Measurements from ENCODE around the gene TP53BP1.
A peak's percentile ranks its signal among the peaks of the same experiment; 100 is the strongest.

TP53BP1 gene

GRCh38 chr15:43498990-43499389 lies 6.0 kb upstream of the TP53BP1 start:
- H4K8ac ChIP-seq (ENCODE audit: low read length), result no peak overlapping the region
- DNase-seq, result no peak
- no peak overlapping the region for H3K23ac ChIP-seq (ENCODE audit: low read length in 2 of 2)
- no peak overlapping the region for H2BK5ac ChIP-seq (ENCODE audit: low read depth, low read length, poor library complexity, severe bottlenecking)
- no peaks in the 10 kb centered on the region for H3K4me1 ChIP-seq (ENCODE audit: control insufficient read depth, insufficient read depth, low read depth, low read length)
- no peak overlapping the region for H3K18ac ChIP-seq (ENCODE audit: low read depth in 1 of 2, low read length in 2 of 2)
- no peaks in the 10 kb centered on the region for H3K36me3 ChIP-seq (ENCODE audit: control insufficient read depth in 1 of 2, insufficient read depth in 2 of 2, low read depth in 1 of 2, low read length in 2 of 2)
- H2AFZ ChIP-seq (ENCODE audit: low read depth, low read length), result no peak overlapping the region
- no peaks in the 10 kb centered on the region for H3K79me1 ChIP-seq (replicated peaks; ENCODE audit: low read length, poor library complexity, severe bottlenecking)
- H3K4me3 ChIP-seq (ENCODE audit: insufficient read depth in 1 of 2, low read depth in 1 of 2, low read length in 2 of 2), result no peak overlapping the region
- H2BK15ac ChIP-seq (ENCODE audit: low read depth, poor library complexity, severe bottlenecking), result no peak overlapping the region
- H3K4ac ChIP-seq (ENCODE audit: low read depth in 1 of 2, low read length in 2 of 2), result no peak overlapping the region
- no peaks in the 10 kb centered on the region for H3K9me3 ChIP-seq (ENCODE audit: control insufficient read depth, low read length)
- H4K91ac ChIP-seq (ENCODE audit: low read length), result no peak overlapping the region
- H2BK12ac ChIP-seq (ENCODE audit: low read length in 2 of 2), result no peak overlapping the region
- H2AK5ac ChIP-seq (ENCODE audit: low read length, severe bottlenecking), result no peak overlapping the region
- no peaks in the 10 kb centered on the region for H3K27me3 ChIP-seq (ENCODE audit: control insufficient read depth in 1 of 2, insufficient read depth in 1 of 2, low read length in 2 of 2)
- no peak overlapping the region for H3K9ac ChIP-seq (ENCODE audit: low read length)
- 79% methylated on average over 2 of the region's 3 CpGs for WGBS
- no peak overlapping the region for H3K14ac ChIP-seq (ENCODE audit: low read length in 2 of 2)
- no peak overlapping the region for H3K27ac ChIP-seq (ENCODE audit: low read length, poor library complexity, severe bottlenecking)
- H3K4me2 ChIP-seq (ENCODE audit: low read length, poor library complexity, severe bottlenecking), result no peak overlapping the region
- no peak overlapping the region for H2BK120ac ChIP-seq (ENCODE audit: low read depth, low read length)

DNA sequence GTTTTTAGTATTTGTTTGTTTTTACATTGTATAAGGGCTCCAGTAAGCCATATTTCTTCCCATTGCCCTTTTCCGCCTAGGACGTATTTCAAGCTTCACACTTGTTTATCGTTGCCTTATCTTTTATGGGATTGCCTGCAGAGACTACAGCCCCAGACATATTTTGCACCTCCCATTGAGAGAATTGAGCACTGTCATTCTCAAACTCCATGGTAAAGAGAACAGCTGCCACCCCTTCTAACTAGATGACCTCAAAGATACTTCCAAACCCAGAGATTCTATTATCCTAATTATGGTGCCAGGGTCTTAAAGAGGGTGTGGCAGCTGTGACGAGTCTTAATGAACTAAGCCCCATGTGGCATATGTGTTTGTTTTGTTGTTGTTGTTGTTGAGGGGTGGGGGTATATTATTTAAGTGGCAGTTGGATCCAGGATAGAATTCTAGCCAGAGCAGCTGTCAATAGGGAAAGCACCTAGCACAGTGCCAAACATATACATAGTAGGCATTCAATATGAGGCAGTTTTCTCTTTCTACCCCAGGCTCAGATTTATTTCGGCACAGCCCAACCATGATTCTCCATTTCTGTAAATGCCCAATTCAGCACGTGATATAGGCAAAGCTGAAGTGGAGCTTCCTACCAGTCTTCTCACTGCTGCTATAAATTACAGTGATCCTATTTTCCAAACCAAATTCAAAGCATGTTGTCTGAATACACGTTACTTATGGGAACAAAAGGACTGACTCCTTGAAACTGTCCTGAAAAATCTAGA lies 932 bp upstream of the TP53BP1 start:
- no peak overlapping the region for H3K27ac ChIP-seq (ENCODE audit: low read length, poor library complexity, severe bottlenecking)
- no peak overlapping the region for H4K91ac ChIP-seq (ENCODE audit: low read length)
- H4K8ac ChIP-seq (ENCODE audit: low read length), result peak overlapping the region; percentile 19
- no peaks in the 10 kb centered on the region for H3K4me1 ChIP-seq (ENCODE audit: control insufficient read depth, insufficient read depth, low read depth, low read length)
- no peak overlapping the region for H3K23ac ChIP-seq (ENCODE audit: low read length in 2 of 2)
- H2BK15ac ChIP-seq (ENCODE audit: low read depth, poor library complexity, severe bottlenecking), result no peak overlapping the region
- peak overlapping the region; percentile 37 for H2AK5ac ChIP-seq (ENCODE audit: low read length, severe bottlenecking)
- H2BK120ac ChIP-seq (ENCODE audit: low read depth, low read length), result no peak overlapping the region
- H3K4ac ChIP-seq (ENCODE audit: low read depth in 1 of 2, low read length in 2 of 2), result no peak overlapping the region
- 53% methylated on average over 7 of the region's 7 CpGs for WGBS
- no peak overlapping the region for H3K18ac ChIP-seq (ENCODE audit: low read depth in 1 of 2, low read length in 2 of 2)
- peaks cover 0 to 28% of the 10 kb centered on the region in 2 experiments for H3K36me3 ChIP-seq (ENCODE audit: control insufficient read depth in 1 of 2, insufficient read depth in 2 of 2, low read depth in 1 of 2, low read length in 2 of 2)
- peaks cover 9% of the 10 kb centered on the region for H3K79me1 ChIP-seq (replicated peaks; ENCODE audit: low read length, poor library complexity, severe bottlenecking)
- H3K9ac ChIP-seq (ENCODE audit: low read length), result peak overlapping the region; percentile 96
- no peak overlapping the region for H2AFZ ChIP-seq (ENCODE audit: low read depth, low read length)
- no peak for DNase-seq
- no peak overlapping the region for H2BK12ac ChIP-seq (ENCODE audit: low read length in 2 of 2)
- H3K27me3 ChIP-seq (ENCODE audit: control insufficient read depth in 1 of 2, insufficient read depth in 1 of 2, low read length in 2 of 2), result no peaks in the 10 kb centered on the region
- H3K4me3 ChIP-seq (ENCODE audit: insufficient read depth in 1 of 2, low read depth in 1 of 2, low read length in 2 of 2), result peak overlapping the region in 1 of 2 experiments; percentile 92
- H2BK5ac ChIP-seq (ENCODE audit: low read depth, low read length, poor library complexity, severe bottlenecking), result no peak overlapping the region
- H3K14ac ChIP-seq (ENCODE audit: low read length in 2 of 2), result no peak overlapping the region
- peak overlapping the region; percentile 57 for H3K4me2 ChIP-seq (ENCODE audit: low read length, poor library complexity, severe bottlenecking)
- H3K9me3 ChIP-seq (ENCODE audit: control insufficient read depth, low read length), result no peaks in the 10 kb centered on the region

GRCh38 chr15:43492266-43492665 lies 690 bp downstream of the TP53BP1 start:
- no peak overlapping the region for H3K18ac ChIP-seq (ENCODE audit: low read depth in 1 of 2, low read length in 2 of 2)
- H2BK120ac ChIP-seq (ENCODE audit: low read depth, low read length), result no peak overlapping the region
- H3K4me2 ChIP-seq (ENCODE audit: low read length, poor library complexity, severe bottlenecking), result peak overlapping the region; percentile 71
- no peak overlapping the region for H2AFZ ChIP-seq (ENCODE audit: low read depth, low read length)
- no peak overlapping the region for H2BK15ac ChIP-seq (ENCODE audit: low read depth, poor library complexity, severe bottlenecking)
- H2BK12ac ChIP-seq (ENCODE audit: low read length in 2 of 2), result no peak overlapping the region
- H2AK5ac ChIP-seq (ENCODE audit: low read length, severe bottlenecking), result no peak overlapping the region
- H3K4me1 ChIP-seq (ENCODE audit: control insufficient read depth, insufficient read depth, low read depth, low read length), result no peaks in the 10 kb centered on the region
- H4K8ac ChIP-seq (ENCODE audit: low read length), result no peak overlapping the region
- 8% methylated on average over 6 of the region's 7 CpGs for WGBS
- H3K27ac ChIP-seq (ENCODE audit: low read length, poor library complexity, severe bottlenecking), result no peak overlapping the region
- H3K27me3 ChIP-seq (ENCODE audit: control insufficient read depth in 1 of 2, insufficient read depth in 1 of 2, low read length in 2 of 2), result no peaks in the 10 kb centered on the region
- H3K23ac ChIP-seq (ENCODE audit: low read length in 2 of 2), result no peak overlapping the region
- H3K4ac ChIP-seq (ENCODE audit: low read depth in 1 of 2, low read length in 2 of 2), result no peak overlapping the region
- H4K91ac ChIP-seq (ENCODE audit: low read length), result no peak overlapping the region
- peaks cover 15% of the 10 kb centered on the region for H3K79me1 ChIP-seq (replicated peaks; ENCODE audit: low read length, poor library complexity, severe bottlenecking)
- no peak for DNase-seq
- H2BK5ac ChIP-seq (ENCODE audit: low read depth, low read length, poor library complexity, severe bottlenecking), result no peak overlapping the region
- H3K9me3 ChIP-seq (ENCODE audit: control insufficient read depth, low read length), result no peaks in the 10 kb centered on the region
- peak overlapping the region; percentile 90 to 92 for H3K4me3 ChIP-seq (ENCODE audit: insufficient read depth in 1 of 2, low read depth in 1 of 2, low read length in 2 of 2)
- H3K9ac ChIP-seq (ENCODE audit: low read length), result peak overlapping the region; percentile 96
- H3K14ac ChIP-seq (ENCODE audit: low read length in 2 of 2), result no peak overlapping the region
- H3K36me3 ChIP-seq (ENCODE audit: control insufficient read depth in 1 of 2, insufficient read depth in 2 of 2, low read depth in 1 of 2, low read length in 2 of 2), result peaks cover 8 to 44% of the 10 kb centered on the region in 2 experiments

DNA sequence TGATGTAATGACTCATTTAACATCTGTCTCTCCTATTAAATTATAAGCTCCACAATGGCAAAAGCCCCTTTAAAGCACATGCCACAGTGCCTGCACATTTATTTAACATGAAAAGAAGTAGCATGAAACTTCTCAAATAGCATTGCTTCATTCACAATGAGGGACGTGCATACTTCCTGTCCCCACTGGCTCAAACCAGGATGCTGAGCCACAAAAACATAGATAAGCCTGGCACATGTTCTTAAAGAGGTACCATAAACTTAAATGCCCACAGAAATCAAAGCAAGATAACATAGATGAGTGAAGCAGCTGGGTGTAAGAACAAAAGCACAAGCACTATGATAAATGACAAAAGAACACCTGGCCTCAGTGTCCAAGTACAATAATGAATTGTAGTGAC lies 3.8 kb downstream of the TP53BP1 start:
- no peaks in the 10 kb centered on the region for H3K9me3 ChIP-seq (ENCODE audit: control insufficient read depth, low read length)
- WGBS, result 27% methylated on average over 1 of the region's 1 CpG
- H2BK15ac ChIP-seq (ENCODE audit: low read depth, poor library complexity, severe bottlenecking), result no peak overlapping the region
- H3K4me1 ChIP-seq (ENCODE audit: control insufficient read depth, insufficient read depth, low read depth, low read length), result no peaks in the 10 kb centered on the region
- no peak overlapping the region for H3K14ac ChIP-seq (ENCODE audit: low read length in 2 of 2)
- H3K4ac ChIP-seq (ENCODE audit: low read depth in 1 of 2, low read length in 2 of 2), result no peak overlapping the region
- no peak overlapping the region for H3K4me3 ChIP-seq (ENCODE audit: insufficient read depth in 1 of 2, low read depth in 1 of 2, low read length in 2 of 2)
- no peak overlapping the region for H4K91ac ChIP-seq (ENCODE audit: low read length)
- H4K8ac ChIP-seq (ENCODE audit: low read length), result no peak overlapping the region
- H3K23ac ChIP-seq (ENCODE audit: low read length in 2 of 2), result no peak overlapping the region
- no peak overlapping the region for H2BK12ac ChIP-seq (ENCODE audit: low read length in 2 of 2)
- H3K9ac ChIP-seq (ENCODE audit: low read length), result no peak overlapping the region
- H2BK5ac ChIP-seq (ENCODE audit: low read depth, low read length, poor library complexity, severe bottlenecking), result no peak overlapping the region
- H3K27me3 ChIP-seq (ENCODE audit: control insufficient read depth in 1 of 2, insufficient read depth in 1 of 2, low read length in 2 of 2), result no peaks in the 10 kb centered on the region
- peaks cover 17 to 67% of the 10 kb centered on the region in 2 experiments for H3K36me3 ChIP-seq (ENCODE audit: control insufficient read depth in 1 of 2, insufficient read depth in 2 of 2, low read depth in 1 of 2, low read length in 2 of 2)
- H3K4me2 ChIP-seq (ENCODE audit: low read length, poor library complexity, severe bottlenecking), result no peak overlapping the region
- no peak for DNase-seq
- no peak overlapping the region for H2AFZ ChIP-seq (ENCODE audit: low read depth, low read length)
- no peak overlapping the region for H3K18ac ChIP-seq (ENCODE audit: low read depth in 1 of 2, low read length in 2 of 2)
- H3K27ac ChIP-seq (ENCODE audit: low read length, poor library complexity, severe bottlenecking), result no peak overlapping the region
- peaks cover 20% of the 10 kb centered on the region for H3K79me1 ChIP-seq (replicated peaks; ENCODE audit: low read length, poor library complexity, severe bottlenecking)
- H2AK5ac ChIP-seq (ENCODE audit: low read length, severe bottlenecking), result no peak overlapping the region
- no peak overlapping the region for H2BK120ac ChIP-seq (ENCODE audit: low read depth, low read length)
